ENCODE results near the gene CDC34. TPM values are rescaled to one million over a fixed set of nuclear protein-coding genes. Genes with fewer than 3 reads are reported as not detected.

The CDC34 gene
- total RNA-seq, 2 donors from 2014 or later: 40.2 to 86.2 TPM

DNA sequence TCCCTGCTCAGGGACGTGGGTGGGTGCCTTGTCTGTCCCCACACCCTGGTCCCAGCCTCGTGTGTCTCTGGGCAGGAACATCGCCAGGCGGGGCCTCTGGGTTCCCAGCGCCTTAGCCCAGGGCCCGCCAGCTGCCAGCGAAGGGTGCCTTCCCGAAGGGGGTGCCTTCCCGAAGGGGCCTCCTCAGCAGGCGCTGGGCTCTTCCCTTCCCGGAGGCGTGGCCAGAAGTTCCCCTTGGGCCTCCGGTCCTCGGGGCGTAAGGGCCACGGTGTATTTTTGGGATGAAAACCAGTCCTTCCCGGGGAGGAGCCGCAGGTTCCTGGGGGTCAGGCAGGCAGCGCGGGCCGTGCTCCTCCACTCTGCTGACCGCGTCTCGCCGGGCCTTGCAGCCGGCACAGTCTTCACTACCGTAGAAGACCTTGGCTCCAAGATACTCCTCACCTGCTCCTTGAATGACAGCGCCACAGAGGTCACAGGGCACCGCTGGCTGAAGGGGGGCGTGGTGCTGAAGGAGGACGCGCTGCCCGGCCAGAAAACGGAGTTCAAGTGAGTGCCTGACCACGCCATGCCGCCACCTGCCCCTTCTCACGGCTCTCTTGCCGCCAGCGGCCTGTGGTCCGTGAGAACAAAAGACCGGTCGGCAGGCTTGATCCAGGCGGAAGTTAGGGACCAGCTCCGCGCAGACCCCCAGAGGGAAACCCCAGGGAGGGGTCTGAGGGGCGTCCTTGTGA lies 47.7 kb downstream of the CDC34 start:
- H3K36me3 ChIP-seq: peaks cover 39% of the 10 kb centered on the region
- no peaks in the 10 kb centered on the region for H3K27me3 ChIP-seq (replicated peaks; ENCODE audit: insufficient read depth)
- no peak overlapping the region for H3K27ac ChIP-seq
- TF ChIP-seq CTCF (IDR thresholded peaks at IDR 0.05): no peak
- DNase-seq (ENCODE audit: low spot score) (no peak), ATAC-seq (ENCODE audit: insufficient number of reproducible peaks, low FRiP score, low read depth) (no peak)
- no peak overlapping the region for H3K4me3 ChIP-seq
- H3K9me3 ChIP-seq: no peaks in the 10 kb centered on the region
- peaks cover 20 to 29% of the 10 kb centered on the region in 2 donors for H3K4me1 ChIP-seq (ENCODE audit: control insufficient read depth in 1 of 2, low read depth in 2 of 2)

- peaks cover 39% of the 10 kb centered on the region for H3K36me3 ChIP-seq
- ATAC-seq (ENCODE audit: insufficient number of reproducible peaks, low FRiP score, low read depth): no peak
- H3K9me3 ChIP-seq: no peaks in the 10 kb centered on the region
- no peak overlapping the region for H3K27ac ChIP-seq
- no peaks in the 10 kb centered on the region for H3K27me3 ChIP-seq (replicated peaks; ENCODE audit: insufficient read depth)
- no peak for DNase-seq (ENCODE audit: low spot score)
- H3K4me3 ChIP-seq: no peak overlapping the region
- H3K4me1 ChIP-seq (ENCODE audit: control insufficient read depth in 1 of 2, low read depth in 2 of 2): peaks cover 15 to 24% of the 10 kb centered on the region in 2 donors
- TF ChIP-seq CTCF (IDR thresholded peaks at IDR 0.05): no peak
Observed at GRCh38 chr19:579842-580155, 48.2 kb downstream of the CDC34 start.

- H3K27me3 ChIP-seq (replicated peaks; ENCODE audit: insufficient read depth): no peaks in the 10 kb centered on the region
- no peak for ATAC-seq (ENCODE audit: insufficient number of reproducible peaks, low FRiP score, low read depth)
- H3K4me3 ChIP-seq: no peak overlapping the region
- H3K27ac ChIP-seq: no peak overlapping the region
- H3K36me3 ChIP-seq: peaks cover 39% of the 10 kb centered on the region
- no peaks in the 10 kb centered on the region for H3K9me3 ChIP-seq
- TF ChIP-seq CTCF (IDR thresholded peaks at IDR 0.05): no peak
- H3K4me1 ChIP-seq (ENCODE audit: control insufficient read depth in 1 of 2, low read depth in 2 of 2): peaks cover 10 to 18% of the 10 kb centered on the region in 2 donors
- DNase-seq (ENCODE audit: low spot score): no peak
Observed at GRCh38 chr19:580274-580835, 48.8 kb downstream of the CDC34 start.

DNA sequence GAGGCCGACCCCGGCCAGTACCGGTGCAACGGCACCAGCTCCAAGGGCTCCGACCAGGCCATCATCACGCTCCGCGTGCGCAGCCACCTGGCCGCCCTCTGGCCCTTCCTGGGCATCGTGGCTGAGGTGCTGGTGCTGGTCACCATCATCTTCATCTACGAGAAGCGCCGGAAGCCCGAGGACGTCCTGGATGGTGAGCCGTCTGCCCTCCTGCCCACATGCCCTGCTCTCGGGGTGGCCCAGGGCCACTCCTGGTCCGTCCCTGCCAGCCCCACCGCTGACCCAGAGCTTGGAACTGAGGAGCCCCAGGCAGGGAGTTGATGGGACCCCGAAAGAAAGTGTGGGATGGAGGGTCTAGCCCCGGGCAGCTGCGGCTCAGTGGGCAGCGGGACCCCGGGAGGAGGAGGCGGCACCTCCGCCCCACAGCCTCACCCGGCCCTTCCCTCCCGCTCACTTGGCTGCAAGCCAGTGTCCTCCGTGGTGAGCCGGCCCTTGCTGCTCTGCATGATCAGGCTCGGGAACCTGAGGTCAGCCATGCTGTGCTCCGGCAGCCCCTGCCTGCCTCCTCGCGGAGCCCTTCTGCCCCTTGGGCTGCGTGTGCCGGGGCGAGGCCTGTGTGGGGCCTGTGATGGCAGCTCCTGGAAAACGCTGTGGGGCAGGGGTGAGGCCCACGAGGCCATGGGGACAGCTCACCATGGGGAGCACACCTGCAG lies 50.0 kb downstream of the CDC34 start:
- peaks cover 39% of the 10 kb centered on the region for H3K36me3 ChIP-seq
- H3K4me1 ChIP-seq (ENCODE audit: control insufficient read depth in 1 of 2, low read depth in 2 of 2): peaks cover 0 to 6% of the 10 kb centered on the region in 2 donors
- no peak overlapping the region for H3K27ac ChIP-seq
- ATAC-seq (ENCODE audit: insufficient number of reproducible peaks, low FRiP score, low read depth) (no peak), DNase-seq (ENCODE audit: low spot score) (no peak)
- no peaks in the 10 kb centered on the region for H3K27me3 ChIP-seq (replicated peaks; ENCODE audit: insufficient read depth)
- no peak overlapping the region for H3K4me3 ChIP-seq
- no peaks in the 10 kb centered on the region for H3K9me3 ChIP-seq
- no peak for TF ChIP-seq CTCF (IDR thresholded peaks at IDR 0.05)

GRCh38 chr19:582497-583197 lies 51.1 kb downstream of the CDC34 start:
- Histone ChIP-seq H3K36me3 (peaks cover 39% of the 10 kb centered on the region), H3K27ac (no peak overlapping the region), H3K27me3 (replicated peaks; ENCODE audit: insufficient read depth) (no peaks in the 10 kb centered on the region), H3K4me3 (no peak overlapping the region), H3K4me1 (ENCODE audit: control insufficient read depth in 1 of 2, low read depth in 2 of 2) (no peaks in the 10 kb centered on the region), H3K9me3 (no peaks in the 10 kb centered on the region)
- TF ChIP-seq CTCF (IDR thresholded peaks at IDR 0.05): no peak
- DNase-seq (ENCODE audit: low spot score) (no peak), ATAC-seq (ENCODE audit: insufficient number of reproducible peaks, low FRiP score, low read depth) (no peak)

Measured in thoracic aorta (tissue), 2 donors.